Measurements from ENCODE around the gene PGAP1.
"Not testable (repeated sequence)": the region's sequence is repeated elsewhere in the genome, so short reads cannot be mapped to it uniquely, and the experiment has no call there.

PGAP1 gene

DNA sequence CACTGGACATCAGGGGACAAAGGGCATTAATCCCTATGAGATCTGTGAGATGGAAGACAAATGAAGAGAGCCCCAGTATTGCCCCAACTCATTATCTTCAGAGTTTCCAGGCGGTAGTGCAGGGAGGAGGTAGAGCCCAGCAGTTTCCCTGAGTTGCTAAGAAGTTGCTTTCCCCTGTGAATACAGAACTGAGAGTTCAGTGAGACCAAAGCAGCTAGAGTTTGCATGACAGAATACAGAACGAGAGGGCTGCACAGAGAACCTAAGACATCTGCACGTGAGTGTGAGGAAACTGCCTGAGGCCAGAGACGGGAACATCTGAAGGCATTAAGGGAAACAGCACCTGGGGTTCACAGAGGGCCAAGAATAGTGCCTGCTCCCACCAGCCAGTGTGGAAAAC, 18.1 kb upstream of the PGAP1 start:
- DNase-seq (ENCODE audit: low read depth): no peak

- no peak for DNase-seq (ENCODE audit: low read depth)
Measured at GRCh38 chr2:196941398-196942078, 15.0 kb upstream of the PGAP1 start.

GRCh38 chr2:196939371-196939770, 12.9 kb upstream of the PGAP1 start:
- DNase-seq (ENCODE audit: low read depth): no peak

DNA sequence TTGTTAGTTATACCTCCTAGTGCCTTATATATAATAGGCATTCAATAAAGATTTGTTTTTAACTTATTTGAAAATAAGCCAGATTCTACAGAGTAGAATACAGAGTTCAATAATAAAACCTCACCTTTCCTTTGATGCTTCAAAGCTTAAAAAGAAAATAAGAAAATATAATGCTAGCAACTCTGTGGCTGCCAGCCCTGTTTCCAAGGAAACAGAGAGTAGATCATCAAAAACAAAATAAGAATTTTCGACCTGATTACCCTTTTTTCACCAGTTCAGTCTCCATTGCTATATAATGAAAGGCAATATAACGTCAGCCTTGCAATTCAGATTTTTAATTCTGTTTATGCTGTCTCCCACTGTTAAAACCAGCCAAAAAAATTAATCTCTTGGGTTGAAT, 8.9 kb upstream of the PGAP1 start:
- DNase-seq (ENCODE audit: low read depth): no peak

GRCh38 chr2:196934672-196935071, 8.2 kb upstream of the PGAP1 start:
- no peak for DNase-seq (ENCODE audit: low read depth)

- DNase-seq (ENCODE audit: low read depth): no peak
Measured at GRCh38 chr2:196931555-196931954, 5.0 kb upstream of the PGAP1 start.

GRCh38 chr2:196927376-196928225, 1.1 kb upstream of the PGAP1 start:
- DNase-seq (ENCODE audit: low read depth): no peak

DNA sequence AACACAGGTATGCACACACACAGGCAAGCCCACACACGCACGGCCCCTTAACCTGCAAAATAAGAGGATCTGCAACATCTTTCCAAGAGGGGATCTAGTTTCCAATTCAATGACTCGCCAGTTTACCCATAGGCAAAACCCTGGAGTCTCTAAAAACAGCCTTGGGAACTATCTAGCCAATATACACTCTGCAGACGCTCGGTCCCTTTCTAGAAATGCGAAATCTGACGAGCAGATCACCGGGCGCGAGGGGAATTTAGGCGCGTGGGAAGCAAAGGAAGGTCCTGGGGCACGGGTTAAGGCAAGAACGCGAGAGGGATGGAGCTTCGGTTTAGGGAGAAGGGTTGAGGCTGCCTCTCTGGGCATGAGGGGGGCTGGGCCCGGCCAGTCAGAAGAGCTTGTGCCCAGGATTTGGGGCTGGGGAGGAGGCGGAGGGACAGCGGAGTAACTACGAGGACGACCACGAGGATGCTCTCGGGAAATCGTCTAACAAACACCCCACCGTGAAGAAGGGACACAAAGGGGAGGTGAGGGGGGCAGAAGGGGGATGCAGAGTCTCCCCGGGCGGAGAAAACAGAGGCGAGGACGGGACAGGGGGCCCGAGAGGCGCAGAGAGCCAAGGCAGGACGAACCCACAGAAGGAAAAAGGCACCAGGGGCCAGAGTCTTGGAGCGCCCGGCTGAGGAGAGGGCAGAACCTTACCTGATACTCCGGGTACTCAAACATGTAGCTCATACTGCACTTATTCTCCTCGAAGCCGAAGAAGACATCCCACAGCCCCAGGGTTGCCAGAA, 542 bp downstream of the PGAP1 start:
- DNase-seq (ENCODE audit: low read depth): no peak

DNA sequence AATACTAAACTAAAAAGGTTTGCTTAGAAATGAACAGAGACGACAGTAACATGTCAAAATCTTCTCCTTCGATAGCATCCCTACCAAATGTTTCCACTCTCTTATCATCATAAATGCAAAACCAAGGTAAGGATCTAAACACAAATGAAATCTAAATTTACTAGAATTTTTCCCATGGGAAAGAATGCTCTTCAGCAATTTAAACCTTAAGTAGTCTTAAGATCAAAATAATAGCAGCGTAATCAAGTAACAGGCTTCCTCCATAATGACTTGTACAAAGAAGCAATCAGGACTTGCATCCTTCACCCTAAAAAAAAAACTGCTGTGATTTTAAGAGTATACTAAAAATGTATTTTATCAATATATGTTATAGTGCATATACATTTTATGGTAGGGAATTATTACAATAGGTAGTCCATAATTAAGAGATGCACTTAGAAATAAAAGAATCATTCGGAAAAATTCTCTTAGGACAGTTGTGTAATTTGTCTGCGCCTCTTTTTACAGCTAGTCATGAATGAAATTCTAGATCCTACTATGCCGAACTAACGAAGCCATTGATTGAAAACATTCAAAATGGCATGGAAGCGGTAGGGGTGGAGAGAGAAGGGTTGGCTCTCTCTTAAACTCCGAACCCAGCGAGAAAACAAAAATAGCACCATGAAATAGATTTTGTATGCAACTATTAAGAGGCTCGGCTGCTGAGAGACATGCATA, 1.3 kb downstream of the PGAP1 start:
- DNase-seq (ENCODE audit: low read depth): no peak

GRCh38 chr2:196924051-196924450, 2.5 kb downstream of the PGAP1 start:
- DNase-seq (ENCODE audit: low read depth): no peak

DNA sequence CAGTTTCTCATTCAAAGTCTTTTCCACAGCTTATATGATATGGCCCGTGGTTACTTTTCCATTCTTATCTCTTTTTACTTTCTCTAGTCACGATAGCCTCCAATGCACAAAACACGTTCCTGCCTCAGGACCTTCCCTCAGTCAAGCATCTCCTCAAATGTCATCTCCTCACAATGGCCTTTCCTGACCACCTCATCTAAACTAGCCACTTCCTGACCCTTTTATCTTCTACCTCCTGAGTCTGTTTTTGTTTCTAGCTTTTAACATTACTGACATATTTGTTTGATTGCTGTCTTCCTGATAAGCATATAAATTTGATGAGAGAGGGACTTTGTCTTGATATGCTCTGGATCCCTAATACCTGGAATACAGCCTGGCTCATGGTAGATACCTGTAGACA, 7.6 kb downstream of the PGAP1 start:
- DNase-seq (ENCODE audit: low read depth): no peak

DNA sequence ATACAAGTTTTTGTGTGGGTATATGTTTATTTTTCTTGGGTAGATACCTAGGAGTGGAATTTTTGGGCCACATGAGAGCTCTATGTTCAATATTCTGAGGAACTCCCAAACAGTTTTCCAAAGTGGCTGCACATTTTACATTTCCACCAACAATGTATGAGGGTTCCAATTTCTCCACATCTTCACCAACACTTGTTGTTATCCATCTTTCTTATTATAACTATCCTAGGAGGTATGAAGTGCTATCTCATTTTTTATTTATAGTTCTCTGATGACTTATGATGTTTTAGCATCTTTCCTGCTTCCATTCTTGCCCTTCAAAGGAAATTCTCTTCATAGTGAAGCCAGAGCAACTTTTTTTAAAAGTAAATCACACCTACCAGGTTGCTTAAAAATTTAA, 8.7 kb downstream of the PGAP1 start:
- DNase-seq (ENCODE audit: low read depth): no peak

GRCh38 chr2:196915507-196916189, 10.9 kb downstream of the PGAP1 start:
- DNase-seq (ENCODE audit: low read depth): no peak

GRCh38 chr2:196914867-196915460, 11.5 kb downstream of the PGAP1 start:
- DNase-seq (ENCODE audit: low read depth): no peak

- no peak for DNase-seq (ENCODE audit: low read depth)
Measured at GRCh38 chr2:196913691-196914090, 12.8 kb downstream of the PGAP1 start.

- not testable (repeated sequence) for DNase-seq (ENCODE audit: low read depth)
Measured at GRCh38 chr2:196905365-196905764, 21.1 kb downstream of the PGAP1 start.

DNA sequence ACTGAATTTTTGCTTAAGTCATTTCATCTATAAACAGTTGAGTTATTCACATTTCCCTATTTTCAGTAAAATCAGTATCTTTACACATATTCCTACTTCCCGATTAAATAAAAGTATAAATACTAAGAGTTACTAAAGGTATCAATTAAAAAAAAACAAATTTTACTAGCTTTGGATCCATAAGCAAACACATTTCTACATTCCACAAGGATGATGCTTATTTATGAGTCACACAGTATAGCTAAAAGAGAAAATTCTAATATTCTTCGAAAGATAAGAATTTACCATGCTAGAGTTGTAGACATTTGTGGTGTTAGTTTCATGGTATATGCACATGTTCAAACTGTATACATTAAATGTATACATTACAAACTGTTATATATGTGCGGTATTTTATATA, 23.7 kb downstream of the PGAP1 start:
- DNase-seq (ENCODE audit: low read depth): no peak

DNA sequence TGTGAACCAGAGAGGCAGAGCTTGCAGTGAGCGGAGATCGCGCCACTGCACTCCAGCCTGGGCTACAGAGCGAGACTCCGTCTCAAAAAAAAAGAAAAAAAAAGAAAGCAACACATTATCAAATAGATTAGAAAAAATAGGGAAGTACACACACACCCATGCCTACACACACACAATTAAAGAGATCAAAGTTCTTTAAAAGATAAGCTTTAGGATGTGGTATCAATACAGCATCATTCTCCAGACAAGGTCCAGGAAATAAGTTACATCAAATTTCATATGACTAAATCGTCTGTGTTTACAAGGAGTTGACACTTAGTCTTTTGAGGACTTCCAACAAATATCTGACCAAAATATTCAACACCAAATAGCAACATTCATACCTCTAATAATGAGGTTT, 25.7 kb downstream of the PGAP1 start:
- DNase-seq (ENCODE audit: low read depth): no peak

GRCh38 chr2:196899976-196900375, 26.5 kb downstream of the PGAP1 start:
- no peak for DNase-seq (ENCODE audit: low read depth)

DNA sequence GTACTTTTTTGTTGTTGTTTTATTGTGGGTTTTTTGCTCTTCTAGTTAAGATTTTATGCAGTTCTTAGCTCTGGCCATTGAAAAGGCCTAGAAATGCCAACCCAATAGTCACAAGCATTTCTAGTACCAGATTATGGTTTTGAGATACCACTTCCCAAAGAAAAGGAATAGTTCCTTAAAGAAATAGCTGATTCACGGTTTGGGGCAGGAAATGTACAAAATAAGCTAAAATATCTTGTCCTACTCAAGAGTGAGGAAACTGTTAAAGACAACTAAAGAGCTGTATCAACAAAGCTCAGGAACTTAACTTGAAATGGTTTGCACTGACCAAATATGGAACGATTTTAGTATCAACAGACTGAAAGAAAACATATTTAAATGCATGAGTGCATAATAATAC, 35.4 kb downstream of the PGAP1 start:
- no peak for DNase-seq (ENCODE audit: low read depth)

DNA sequence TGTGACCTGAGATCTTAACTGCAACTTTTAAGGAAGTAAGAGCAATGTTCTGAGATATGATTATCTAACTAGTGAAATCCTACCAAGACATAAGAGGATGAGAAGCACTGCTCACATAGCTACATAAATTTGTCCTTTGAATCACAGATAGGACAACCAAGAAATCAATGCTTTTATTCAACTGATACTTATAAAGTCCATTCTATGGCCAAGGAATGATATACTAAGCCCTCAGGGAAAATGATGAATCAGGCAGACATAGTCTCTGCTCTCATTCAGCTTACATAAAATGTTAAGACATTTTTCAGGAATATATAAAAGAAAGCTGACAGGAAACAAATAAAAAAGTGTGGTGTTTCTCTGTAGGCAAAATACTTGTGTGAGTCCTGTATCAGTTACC, 39.1 kb downstream of the PGAP1 start:
- DNase-seq (ENCODE audit: low read depth): no peak
